Measurements from ENCODE around the gene ADRM1. TPM values are rescaled to one million over a fixed set of nuclear protein-coding genes. Genes with fewer than 3 reads are reported as not detected.

ADRM1 gene
- total RNA-seq, 1 donor from 2014 or later = 125 TPM

GRCh38 chr20:62284448-62284847 is 18.3 kb upstream of the ADRM1 start:
- no peak overlapping the region for H3K4me3 Mint-ChIP-seq (ENCODE audit: unreplicated experiment)
- Histone ChIP-seq H3K9me3 (ENCODE audit: insufficient read depth, low read depth, low read length) (no peaks in the 10 kb centered on the region), H3K79me2 (ENCODE audit: insufficient read depth, low read length) (no peaks in the 10 kb centered on the region), H3K4me2 (ENCODE audit: low read length) (no peak overlapping the region), H4K20me1 (ENCODE audit: insufficient read depth, low read length) (peaks cover 7% of the 10 kb centered on the region), H2AFZ (ENCODE audit: low read depth, low read length) (no peak overlapping the region), H3K9ac (ENCODE audit: low read length) (no peak overlapping the region), H3K27ac (ENCODE audit: low read depth, low read length) (no peak overlapping the region), H3K27me3 (ENCODE audit: insufficient read depth, low read length) (no peaks in the 10 kb centered on the region), H3K36me3 (ENCODE audit: insufficient read depth, low read length) (peaks cover 16% of the 10 kb centered on the region), H3K4me1 (ENCODE audit: insufficient read depth, low read length) (no peaks in the 10 kb centered on the region), H3K4me3 (ENCODE audit: insufficient read depth, low read depth, low read length) (no peak overlapping the region)
- H3K9me3 Mint-ChIP-seq (ENCODE audit: unreplicated experiment) = no peaks in the 10 kb centered on the region
- FAIRE-seq = no peak
- no peak overlapping the region for H3K27ac Mint-ChIP-seq (ENCODE audit: unreplicated experiment)
- TF ChIP-seq EZH2 (IDR thresholded peaks at IDR 0.05; ENCODE audit: insufficient read depth, low read length) (no peak), CTCF (IDR thresholded peaks at IDR 0.05; ENCODE audit: insufficient read depth, low read depth, low read length) (no peak)
- no peaks in the 10 kb centered on the region for H3K27me3 Mint-ChIP-seq (ENCODE audit: low read depth, unreplicated experiment)
- H3K4me1 Mint-ChIP-seq (ENCODE audit: low read depth, unreplicated experiment) = no peaks in the 10 kb centered on the region
- DNase-seq (ENCODE audit: low read depth) = no peak
- H3K36me3 Mint-ChIP-seq (ENCODE audit: low read depth, unreplicated experiment) = peaks cover 26% of the 10 kb centered on the region

DNA sequence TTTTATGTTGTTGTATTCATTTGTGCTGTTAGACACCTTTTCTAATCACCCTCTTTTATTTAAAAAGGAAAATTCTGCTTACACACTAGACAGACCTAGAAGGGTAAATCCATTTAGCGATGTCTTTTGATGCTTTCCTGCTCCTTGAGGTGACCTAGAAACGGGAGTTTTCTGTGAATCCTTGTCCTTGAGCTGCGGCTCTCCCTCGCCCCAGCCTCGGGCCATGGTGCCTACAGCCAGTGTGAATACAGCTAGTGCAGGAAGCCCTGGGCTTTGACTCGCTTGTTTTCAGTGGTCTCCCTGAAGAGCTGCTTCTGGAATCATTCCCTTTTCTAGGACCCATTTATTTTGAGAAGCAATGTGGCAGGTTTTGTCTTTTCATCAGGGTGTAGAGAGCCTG is 17.6 kb upstream of the ADRM1 start:
- no peak for DNase-seq (ENCODE audit: low read depth)
- Mint-ChIP-seq H3K36me3 (ENCODE audit: low read depth, unreplicated experiment) (peaks cover 24% of the 10 kb centered on the region), H3K4me3 (ENCODE audit: unreplicated experiment) (no peak overlapping the region), H3K4me1 (ENCODE audit: low read depth, unreplicated experiment) (no peaks in the 10 kb centered on the region), H3K9me3 (ENCODE audit: unreplicated experiment) (no peaks in the 10 kb centered on the region), H3K27me3 (ENCODE audit: low read depth, unreplicated experiment) (no peaks in the 10 kb centered on the region), H3K27ac (ENCODE audit: unreplicated experiment) (no peak overlapping the region)
- Histone ChIP-seq H3K36me3 (ENCODE audit: insufficient read depth, low read length) (peaks cover 16% of the 10 kb centered on the region), H3K27me3 (ENCODE audit: insufficient read depth, low read length) (no peaks in the 10 kb centered on the region), H2AFZ (ENCODE audit: low read depth, low read length) (no peak overlapping the region), H4K20me1 (ENCODE audit: insufficient read depth, low read length) (peaks cover 7% of the 10 kb centered on the region), H3K79me2 (ENCODE audit: insufficient read depth, low read length) (no peaks in the 10 kb centered on the region), H3K9ac (ENCODE audit: low read length) (no peak overlapping the region), H3K9me3 (ENCODE audit: insufficient read depth, low read depth, low read length) (no peaks in the 10 kb centered on the region), H3K4me1 (ENCODE audit: insufficient read depth, low read length) (no peaks in the 10 kb centered on the region), H3K27ac (ENCODE audit: low read depth, low read length) (no peak overlapping the region), H3K4me2 (ENCODE audit: low read length) (no peak overlapping the region), H3K4me3 (ENCODE audit: insufficient read depth, low read depth, low read length) (no peak overlapping the region)
- TF ChIP-seq CTCF (IDR thresholded peaks at IDR 0.05; ENCODE audit: insufficient read depth, low read depth, low read length) (no peak), EZH2 (IDR thresholded peaks at IDR 0.05; ENCODE audit: insufficient read depth, low read length) (no peak)
- FAIRE-seq = no peak

GRCh38 chr20:62285722-62286121 is 17.1 kb upstream of the ADRM1 start:
- no peak overlapping the region for H3K4me2 ChIP-seq (ENCODE audit: low read length)
- H3K27me3 Mint-ChIP-seq (ENCODE audit: low read depth, unreplicated experiment) = no peaks in the 10 kb centered on the region
- no peaks in the 10 kb centered on the region for H3K4me1 ChIP-seq (ENCODE audit: insufficient read depth, low read length)
- no peak overlapping the region for H3K27ac Mint-ChIP-seq (ENCODE audit: unreplicated experiment)
- H3K4me3 ChIP-seq (ENCODE audit: insufficient read depth, low read depth, low read length) = no peak overlapping the region
- peaks cover 16% of the 10 kb centered on the region for H3K36me3 ChIP-seq (ENCODE audit: insufficient read depth, low read length)
- H3K9me3 ChIP-seq (ENCODE audit: insufficient read depth, low read depth, low read length) = no peaks in the 10 kb centered on the region
- no peak overlapping the region for H3K4me3 Mint-ChIP-seq (ENCODE audit: unreplicated experiment)
- no peak for FAIRE-seq
- no peak overlapping the region for H3K27ac ChIP-seq (ENCODE audit: low read depth, low read length)
- H3K9me3 Mint-ChIP-seq (ENCODE audit: unreplicated experiment) = no peaks in the 10 kb centered on the region
- H3K36me3 Mint-ChIP-seq (ENCODE audit: low read depth, unreplicated experiment) = peaks cover 21% of the 10 kb centered on the region
- H4K20me1 ChIP-seq (ENCODE audit: insufficient read depth, low read length) = peaks cover 7% of the 10 kb centered on the region
- TF ChIP-seq EZH2 (IDR thresholded peaks at IDR 0.05; ENCODE audit: insufficient read depth, low read length) (no peak), CTCF (IDR thresholded peaks at IDR 0.05; ENCODE audit: insufficient read depth, low read depth, low read length) (no peak)
- no peak overlapping the region for H2AFZ ChIP-seq (ENCODE audit: low read depth, low read length)
- H3K9ac ChIP-seq (ENCODE audit: low read length) = no peak overlapping the region
- no peaks in the 10 kb centered on the region for H3K27me3 ChIP-seq (ENCODE audit: insufficient read depth, low read length)
- H3K79me2 ChIP-seq (ENCODE audit: insufficient read depth, low read length) = no peaks in the 10 kb centered on the region
- H3K4me1 Mint-ChIP-seq (ENCODE audit: low read depth, unreplicated experiment) = no peaks in the 10 kb centered on the region
- no peak for DNase-seq (ENCODE audit: low read depth)

Data from astrocyte (in vitro differentiated cells and primary cell).